ENCODE data around the gene RAB20. TPM values are rescaled to one million over a fixed set of nuclear protein-coding genes. Genes with fewer than 3 reads are reported as not detected.

Gene RAB20
- total and polyA plus RNA-seq, 2 of the 8 experiments (the other 6 are each of a cell fraction or from before 2014, with no cell fraction given): 14.8 to 27.9 TPM

DNA sequence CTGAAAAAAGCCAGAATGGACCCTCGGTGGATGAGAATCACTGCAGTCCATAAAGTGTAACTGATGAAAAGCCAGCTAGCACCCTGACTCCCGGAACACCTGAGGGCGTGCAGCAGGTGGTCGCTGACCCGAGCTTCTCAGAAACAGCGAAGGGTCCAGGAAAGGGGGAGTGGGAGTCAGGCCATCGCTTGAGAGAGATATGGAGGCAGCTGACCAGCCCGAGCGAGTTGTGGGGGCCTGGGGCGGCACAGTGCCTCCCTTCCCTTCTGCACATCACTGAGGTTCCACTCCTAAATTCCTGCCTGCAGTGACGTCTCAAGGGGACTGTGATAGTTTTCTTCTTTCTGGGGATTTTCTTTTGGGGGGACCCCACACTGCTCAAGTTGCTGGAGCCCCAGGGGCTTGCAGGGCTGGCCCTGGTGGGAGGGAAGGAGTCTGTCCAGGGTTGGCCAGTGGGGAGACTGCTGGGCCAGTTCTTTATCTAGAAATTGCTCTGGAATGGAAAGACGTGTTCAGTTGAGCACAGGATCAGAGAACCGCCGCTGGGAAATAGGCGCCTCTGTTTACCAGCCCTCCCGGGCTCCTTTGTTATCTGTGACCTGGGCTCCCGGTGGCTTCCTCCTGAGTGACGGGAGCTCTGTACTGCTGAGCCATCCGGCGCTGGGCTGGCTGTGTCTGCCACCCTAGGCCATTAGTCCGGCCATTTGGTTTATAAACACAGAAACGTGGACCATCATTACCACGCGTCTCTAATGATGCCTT is 71.3 kb downstream of the RAB20 start:
- H3K4me2 ChIP-seq (ENCODE audit: insufficient read depth in 1 of 2, low read depth in 2 of 2, low read length in 2 of 2): no peak overlapping the region
- 91% methylated on average over 23 of the region's 24 CpGs; no CpG with 5 or more reads in 1 of the 2 experiments for WGBS, 2 experiments (ENCODE audit: extremely low coverage in 1 of 2, insufficient coverage in 1 of 2, insufficient read length in 1 of 2, insufficient replicate concordance in 2 of 2, low coverage in 1 of 2, low lambda C conversion rate in 2 of 2, missing lambda C conversion rate in 1 of 2)
- peaks cover 13 to 20% (median 18%) of the 10 kb centered on the region in 4 experiments for H3K4me1 ChIP-seq (replicated peaks in 1 of 4; ENCODE audit: control insufficient read depth in 3 of 4, insufficient read depth in 4 of 4, low read length in 3 of 4)
- no peak overlapping the region for H2BK15ac ChIP-seq (ENCODE audit: low read length)
- H2AFZ ChIP-seq (ENCODE audit: low read length): no peak overlapping the region
- no peaks in the 10 kb centered on the region; the same call in 1 of the 2 replicates for H3K79me1 ChIP-seq (ENCODE audit: low read depth, low read length)
- no peak overlapping the region for H3K18ac ChIP-seq (ENCODE audit: extremely low read depth, low read length)
- no peak overlapping the region for H2BK120ac ChIP-seq (replicated peaks; ENCODE audit: low read depth, low read length)
- H3K14ac ChIP-seq (ENCODE audit: insufficient read length): no peak overlapping the region
- no peak for FAIRE-seq
- H2BK20ac ChIP-seq (ENCODE audit: low read length): peak overlapping the region; percentile 48; the same call in 1 of the 2 replicates
- POLR2A ChIA-PET (ENCODE audit: partially characterized antibody): interaction anchor here (1.2 kb wide), 1 partner anchor 11 kb away, joined by 3 read pairs; no protein-coding TSS in a partner anchor
- no peaks in the 10 kb centered on the region for H3K79me2 ChIP-seq (ENCODE audit: control insufficient read depth in 1 of 2, insufficient read depth in 2 of 2, low read length in 2 of 2)
- H3K27me3 ChIP-seq (replicated peaks in 1 of 4; ENCODE audit: control insufficient read depth in 3 of 4, extremely low read depth in 1 of 4, insufficient read depth in 3 of 4, low read length in 3 of 4): no peaks in the 10 kb centered on the region
- H3K9me3 ChIP-seq (ENCODE audit: insufficient read depth in 2 of 2, low read depth in 1 of 2, low read length in 1 of 2): no peaks in the 10 kb centered on the region
- CTCF ChIA-PET (ENCODE audit: partially characterized antibody): interaction anchor here (0.8 to 2.0 kb wide), 5 partner anchors 20 to 149 kb away, joined by 3 to 5 read pairs (median 3); no protein-coding TSS in a partner anchor
- peak overlapping the region; percentile 66 for H2BK5ac ChIP-seq (ENCODE audit: low read depth, low read length)
- 0 out of 2 replicates have a peak overlapping the region, but pooled peaks have one; percentile 93 for H2AK5ac ChIP-seq (ENCODE audit: low read depth, low read length)
- no peak overlapping the region for H3K4ac ChIP-seq (replicated peaks; ENCODE audit: insufficient read length, low read depth, low read length)
- H3K23ac ChIP-seq (ENCODE audit: insufficient read length): no peak overlapping the region
- H3K23me2 ChIP-seq (ENCODE audit: low read depth, low read length): no peaks in the 10 kb centered on the region
- no peak overlapping the region for H4K5ac ChIP-seq (ENCODE audit: insufficient read length, low read depth, low read length)
- no peak overlapping the region for H3K9ac ChIP-seq (replicated peaks in 1 of 4; ENCODE audit: extremely low read depth in 1 of 4, low read depth in 3 of 4, low read length in 3 of 4)
- no peak overlapping the region for H3K56ac ChIP-seq (replicated peaks; ENCODE audit: insufficient read length, low read depth, low read length)
- no peak overlapping the region for H4K8ac ChIP-seq (ENCODE audit: extremely low read depth, insufficient read depth, low read length)
- no peak overlapping the region for H3K27ac ChIP-seq (ENCODE audit: low read depth, low read length)
- no peak overlapping the region for H4K91ac ChIP-seq (replicated peaks; ENCODE audit: insufficient read length, low read length)
- 0 out of 2 replicates have a peak overlapping the region, but pooled peaks have one; percentile 84 for H2BK12ac ChIP-seq (ENCODE audit: low read depth, low read length)
- no peak overlapping the region for H3K4me3 ChIP-seq (ENCODE audit: extremely low read depth in 1 of 4, insufficient read depth in 2 of 4, low read depth in 3 of 4, low read length in 4 of 4)
- peaks cover 0 to 23% (median 4%) of the 10 kb centered on the region in 4 experiments; a peak in 5 of 8 replicates for H3K36me3 ChIP-seq (ENCODE audit: control insufficient read depth in 2 of 4, insufficient read depth in 4 of 4, low read length in 3 of 4)
- H4K20me1 ChIP-seq (replicated peaks in 1 of 2; ENCODE audit: control insufficient read depth in 1 of 2, insufficient read depth in 2 of 2, low read length in 2 of 2): no peaks in the 10 kb centered on the region
- DNase-seq (ENCODE audit: low read depth in 1 of 2, low spot score in 2 of 2): no peak
- TF ChIP-seq BRCA1 (IDR thresholded peaks at IDR 0.05; ENCODE audit: low read depth, low read length) (no peak), RAD21 (IDR thresholded peaks at IDR 0.05 in 1 of 2, conservative IDR thresholded peaks at IDR 0.05 in 1 of 2; ENCODE audit: low read depth in 2 of 2, low read length in 2 of 2) (no peak)
